CD4-positive, alpha-beta T cell treated with Interleukin-4 for 4 hours (primary cell): Measurements from ENCODE around the gene OVCH2.
"Not testable (repeated sequence)": the region's sequence is repeated elsewhere in the genome, so short reads cannot be mapped to it uniquely, and the experiment has no call there.

Source experiments
- DNase-seq: peaks from one replicate; pipeline ENCODE4 v3.0.0-alpha.2; 2020

Gene OVCH2

GRCh38 chr11:7670641-7671040 lies 35.6 kb downstream of the OVCH2 start:
- no peak for DNase-seq

DNA sequence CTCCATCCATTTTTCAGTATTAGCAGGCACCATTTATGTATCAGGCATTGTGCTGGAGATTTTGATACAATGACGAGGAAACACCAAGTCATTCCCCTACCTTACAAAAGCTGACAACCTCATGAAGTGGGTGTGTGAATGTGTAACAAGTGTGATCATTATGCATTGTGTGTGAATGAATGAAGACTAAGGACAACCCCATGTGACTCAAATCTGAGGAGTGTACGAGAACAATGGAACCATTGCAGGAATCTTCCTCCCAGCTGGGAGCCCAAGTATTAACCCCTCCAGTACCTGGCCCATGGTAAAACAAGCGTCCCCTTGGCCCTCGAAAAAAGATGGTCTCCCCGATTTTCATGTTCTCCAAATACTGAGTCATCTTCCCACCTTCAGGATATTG lies 37.4 kb downstream of the OVCH2 start:
- DNase-seq: no peak

GRCh38 chr11:7668464-7668863 lies 37.8 kb downstream of the OVCH2 start:
- no peak for DNase-seq

- no peak for DNase-seq
Observed at GRCh38 chr11:7667460-7667859, 38.8 kb downstream of the OVCH2 start.

DNA sequence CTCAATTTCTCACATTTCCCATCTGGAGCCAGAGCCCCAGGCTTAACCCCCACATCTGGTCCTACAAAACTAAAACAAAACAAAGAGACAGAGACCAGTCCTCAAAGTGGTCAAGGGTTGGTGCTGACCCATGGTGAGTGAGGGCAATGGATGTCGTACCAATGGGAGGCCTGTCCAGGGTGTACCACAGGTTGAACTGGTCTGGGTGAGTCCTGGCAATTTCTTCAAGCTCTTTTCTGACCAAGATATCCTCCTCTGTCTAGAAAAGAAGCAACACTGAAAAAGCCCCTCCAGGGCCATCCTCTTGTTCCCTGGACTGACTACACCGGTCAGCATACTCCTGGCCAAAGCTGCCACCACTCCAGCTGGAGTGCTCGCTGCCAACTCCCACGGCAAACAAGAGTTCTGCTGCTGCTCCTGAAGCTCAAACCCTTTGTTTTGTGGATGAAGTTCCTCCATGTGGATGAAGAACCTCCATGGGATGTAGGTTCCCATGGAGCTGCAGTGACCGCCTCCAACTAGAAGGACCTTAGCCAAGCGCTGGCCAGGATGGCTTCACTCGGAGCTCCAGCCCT lies 39.9 kb downstream of the OVCH2 start:
- no peak for DNase-seq

DNA sequence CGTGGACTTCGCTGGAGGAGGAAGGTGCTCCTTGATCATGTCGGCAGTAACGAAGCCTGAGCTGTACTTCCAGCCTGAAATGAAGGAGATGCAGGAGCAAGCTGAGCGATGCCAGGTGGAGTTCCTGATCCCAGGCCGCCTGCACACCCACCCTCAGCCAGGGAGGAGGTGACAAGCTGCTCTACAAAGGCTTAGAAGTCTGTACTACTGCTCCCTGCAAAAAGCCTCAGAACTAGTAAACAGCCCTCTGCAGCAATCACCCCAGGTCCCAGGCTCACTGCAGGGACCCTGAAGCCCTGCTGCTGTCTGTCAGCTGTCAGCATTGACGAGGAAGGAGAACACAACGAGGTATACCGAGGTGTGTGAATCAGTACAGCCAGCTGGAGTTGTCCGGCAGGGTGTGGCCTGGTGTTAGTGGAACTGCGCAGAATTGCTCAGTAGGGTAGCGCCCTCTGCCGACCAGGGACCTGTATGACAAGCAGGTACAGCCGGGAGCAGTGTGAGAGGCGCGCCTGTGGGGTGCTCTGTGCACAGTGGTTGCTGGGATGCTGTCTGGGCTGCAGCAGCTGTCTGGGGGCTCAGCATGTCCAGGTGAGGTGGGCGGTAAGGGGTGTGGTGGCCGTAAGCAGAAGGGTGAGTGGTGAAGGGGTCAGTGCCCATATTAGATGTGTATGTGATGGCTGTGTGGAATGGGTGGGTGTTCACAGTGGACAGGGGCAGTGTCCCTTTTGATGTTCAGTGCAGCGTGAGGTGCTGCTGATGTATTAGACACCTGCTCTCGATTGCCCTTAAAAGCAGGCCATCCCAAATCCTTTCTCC lies 40.6 kb downstream of the OVCH2 start:
- peak; percentile 57 for DNase-seq

DNA sequence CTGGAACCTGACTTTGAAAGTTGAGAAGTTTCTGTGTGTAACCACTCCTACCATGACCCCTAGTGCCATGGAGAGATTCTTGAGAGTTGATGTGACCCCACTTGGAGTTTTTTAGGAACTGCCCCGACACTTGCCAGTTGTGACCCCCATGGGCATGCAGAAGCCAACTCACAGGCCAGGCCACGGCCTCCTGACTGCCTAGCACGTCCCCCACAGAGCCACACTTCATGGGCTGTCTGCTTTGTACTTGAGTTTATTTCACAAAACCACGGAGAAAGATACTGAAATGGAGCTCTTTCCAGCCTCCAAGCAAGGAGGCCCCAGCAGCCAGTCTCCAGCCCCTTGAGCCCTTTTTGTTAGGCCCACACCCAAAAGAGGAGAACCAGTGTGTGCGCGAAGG lies 41.4 kb downstream of the OVCH2 start:
- DNase-seq: no peak

DNA sequence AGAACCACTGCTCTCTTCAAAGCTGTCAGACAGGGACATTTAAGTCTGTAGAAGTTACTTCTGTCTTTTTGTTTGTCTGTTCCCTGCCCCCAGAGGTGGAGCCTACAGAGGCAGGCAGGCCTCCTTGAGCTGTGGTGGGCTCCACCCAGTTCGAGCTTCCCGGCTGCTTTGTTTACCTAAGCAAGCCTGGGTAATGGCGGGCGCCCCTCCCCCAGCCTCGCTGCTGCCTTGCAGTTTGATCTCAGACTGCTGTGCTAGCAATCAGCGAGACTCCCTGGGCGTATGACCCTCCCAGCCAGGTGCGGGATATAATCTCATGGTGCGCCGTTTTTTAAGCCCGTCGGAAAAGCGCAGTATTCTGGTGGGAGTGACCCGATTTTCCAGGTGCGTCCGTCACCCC lies 42.7 kb downstream of the OVCH2 start:
- DNase-seq: not testable (repeated sequence)

GRCh38 chr11:7657306-7658025 lies 48.8 kb downstream of the OVCH2 start:
- peak; percentile 18 for DNase-seq

GRCh38 chr11:7656704-7657103 lies 49.6 kb downstream of the OVCH2 start:
- DNase-seq: no peak

- DNase-seq: no peak
Observed at GRCh38 chr11:7655253-7656217, 50.7 kb downstream of the OVCH2 start.

- DNase-seq: no peak
Observed at GRCh38 chr11:7654195-7654705, 52.0 kb downstream of the OVCH2 start.

DNA sequence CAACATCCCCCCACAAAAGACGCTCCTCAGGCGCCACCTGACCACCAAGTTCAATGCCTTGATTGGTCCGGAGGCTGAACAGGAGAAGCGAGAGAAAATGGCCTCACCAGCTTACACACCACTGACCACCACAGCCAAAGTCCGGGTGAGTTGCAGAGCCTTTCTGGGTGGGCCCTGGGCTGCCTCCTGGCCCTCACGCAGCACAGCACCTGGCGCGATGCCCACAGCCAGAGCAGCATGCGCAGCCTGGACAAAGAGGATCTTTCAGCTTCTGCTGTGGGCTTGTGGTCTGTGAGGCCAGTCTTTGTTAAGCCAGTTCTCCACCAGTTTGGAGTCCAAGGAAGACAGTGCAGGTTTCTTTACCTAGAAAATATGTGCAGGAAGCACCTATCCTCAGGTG lies 54.6 kb downstream of the OVCH2 start:
- DNase-seq: no peak

DNA sequence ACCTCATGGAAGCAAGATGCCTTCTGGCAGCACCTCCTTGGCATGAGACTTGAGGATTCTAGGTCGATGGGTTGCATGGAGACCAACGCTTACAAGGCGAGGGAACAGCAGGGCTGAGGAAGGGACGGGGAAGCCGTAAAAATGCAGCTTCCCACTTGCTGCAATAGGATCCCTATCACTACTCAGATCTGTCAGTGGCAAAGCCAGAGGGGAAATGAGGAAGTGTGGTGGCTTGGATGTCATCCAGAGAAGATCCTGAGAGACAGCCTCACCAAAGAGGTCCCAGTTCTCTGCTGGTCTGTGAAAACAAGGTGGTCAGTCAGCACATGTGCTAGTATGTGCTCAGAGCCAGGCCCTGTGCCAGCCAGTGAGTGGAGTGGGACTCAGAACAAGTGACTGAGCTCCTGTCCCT lies 55.1 kb downstream of the OVCH2 start:
- no peak for DNase-seq

DNA sequence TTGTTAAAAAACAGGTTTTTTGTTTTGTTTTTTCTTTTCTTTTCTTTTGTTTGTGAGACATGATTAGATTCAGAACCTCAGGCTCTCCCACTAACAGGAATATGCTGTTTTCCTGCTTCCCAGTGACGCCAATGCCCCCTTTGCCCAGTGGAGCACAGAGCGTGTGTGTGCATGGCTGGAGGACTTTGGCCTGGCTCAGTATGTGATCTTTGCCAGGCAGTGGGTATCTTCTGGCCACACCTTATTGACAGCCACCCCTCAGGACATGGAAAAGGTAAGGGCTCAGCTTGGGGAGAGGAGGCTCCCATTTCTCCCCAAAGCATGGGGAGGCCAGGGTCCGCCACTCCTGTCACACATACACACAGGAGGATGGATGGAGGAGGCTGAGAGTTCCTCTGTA lies 58.0 kb downstream of the OVCH2 start:
- DNase-seq: no peak

DNA sequence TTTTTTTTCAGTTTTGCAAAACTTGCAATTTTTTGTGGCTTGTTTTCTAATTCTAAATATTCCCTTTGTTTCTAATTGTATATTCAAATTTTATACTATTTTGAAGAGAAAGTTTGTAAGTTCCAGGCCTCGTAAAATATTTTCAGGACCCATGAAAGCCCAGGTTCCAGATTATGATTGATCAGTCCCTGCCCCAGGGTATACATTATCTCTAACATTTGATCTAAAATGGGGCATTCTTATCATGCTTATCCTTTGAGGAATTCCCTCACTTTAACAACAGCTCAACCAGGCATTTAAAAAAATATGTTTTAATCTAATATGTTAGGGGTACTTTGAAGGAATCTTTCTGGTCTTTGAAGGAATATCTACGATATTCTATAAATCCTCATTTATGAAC lies 59.4 kb downstream of the OVCH2 start:
- DNase-seq: no peak

DNA sequence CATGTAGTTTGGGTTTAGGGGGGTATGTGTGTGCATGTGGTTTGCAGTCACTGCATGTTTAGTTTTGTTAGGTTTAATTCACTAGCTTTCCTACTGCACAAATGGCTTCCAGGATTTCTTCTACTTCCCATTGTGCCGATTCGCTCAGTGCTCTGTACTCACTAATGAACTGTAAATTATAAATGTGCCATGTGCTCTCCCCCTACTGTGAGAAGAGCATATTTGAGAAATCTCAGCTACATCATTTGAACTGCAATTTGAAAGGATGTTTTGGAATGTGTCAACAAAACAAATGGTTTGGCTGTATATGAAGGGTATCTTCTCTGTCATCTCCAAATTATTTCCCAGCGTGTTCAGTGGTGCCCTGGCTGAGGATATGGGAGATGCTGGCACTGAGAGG lies 61.1 kb downstream of the OVCH2 start:
- no peak for DNase-seq

GRCh38 chr11:7643314-7643713 lies 63.0 kb downstream of the OVCH2 start:
- no peak for DNase-seq

DNA sequence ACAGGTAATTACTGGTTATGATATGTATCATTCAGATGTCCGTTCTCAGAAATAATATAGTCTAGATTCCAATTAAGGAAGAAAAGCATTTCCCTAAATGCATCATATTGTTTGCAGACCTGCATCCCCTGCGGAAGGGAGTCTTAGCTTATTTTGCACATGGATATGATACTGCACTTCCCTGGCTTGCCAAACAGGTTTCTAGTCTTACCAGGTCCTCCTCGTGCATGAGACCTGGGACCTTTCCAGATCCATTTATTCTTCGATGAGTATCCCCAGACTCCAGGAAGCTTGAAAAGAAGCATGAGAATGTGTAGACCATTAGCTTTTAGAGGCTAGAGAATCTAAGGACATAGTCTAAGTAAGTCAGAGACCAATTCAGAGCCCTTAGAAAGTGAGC lies 63.5 kb downstream of the OVCH2 start:
- DNase-seq: no peak

- no peak for DNase-seq
Observed at GRCh38 chr11:7640816-7641215, 65.5 kb downstream of the OVCH2 start.

DNA sequence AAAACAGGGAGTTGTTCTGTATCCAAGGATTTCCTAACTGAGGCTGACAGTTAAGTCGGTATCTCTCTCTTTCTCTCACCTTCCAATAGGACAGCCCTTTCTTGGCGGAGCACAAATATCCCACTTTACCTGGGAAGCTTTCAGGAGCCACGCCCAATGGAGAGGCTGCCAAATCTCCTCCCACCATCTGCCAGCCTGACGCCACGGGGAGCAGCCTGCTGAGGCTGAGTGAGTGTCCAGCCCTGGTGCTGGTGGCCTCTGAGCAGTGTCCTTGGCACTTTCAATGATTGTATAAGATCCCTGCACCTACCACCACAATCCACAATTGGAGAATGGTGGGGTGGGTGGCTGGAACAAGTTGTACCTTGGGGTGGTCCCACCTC lies 66.6 kb downstream of the OVCH2 start:
- DNase-seq: no peak
